Stimulated activated CD4-positive, alpha-beta T cell treated with anti-CD3 and anti-CD28 coated beads, TNF-alpha, amount 100 ng/mL, for 4 hours (primary cell): ENCODE measurements around the gene CCT7.
"Not testable (repeated sequence)": the region's sequence is repeated elsewhere in the genome, so short reads cannot be mapped to it uniquely, and the experiment has no call there.

Experiments used
- DNase-seq, 3 experiments: peaks; one replicate each; pipeline ENCODE4 v3.0.0-alpha.2; 2020; ENCODE audit warnings: low read depth in 3 of 3

CCT7 gene

DNA sequence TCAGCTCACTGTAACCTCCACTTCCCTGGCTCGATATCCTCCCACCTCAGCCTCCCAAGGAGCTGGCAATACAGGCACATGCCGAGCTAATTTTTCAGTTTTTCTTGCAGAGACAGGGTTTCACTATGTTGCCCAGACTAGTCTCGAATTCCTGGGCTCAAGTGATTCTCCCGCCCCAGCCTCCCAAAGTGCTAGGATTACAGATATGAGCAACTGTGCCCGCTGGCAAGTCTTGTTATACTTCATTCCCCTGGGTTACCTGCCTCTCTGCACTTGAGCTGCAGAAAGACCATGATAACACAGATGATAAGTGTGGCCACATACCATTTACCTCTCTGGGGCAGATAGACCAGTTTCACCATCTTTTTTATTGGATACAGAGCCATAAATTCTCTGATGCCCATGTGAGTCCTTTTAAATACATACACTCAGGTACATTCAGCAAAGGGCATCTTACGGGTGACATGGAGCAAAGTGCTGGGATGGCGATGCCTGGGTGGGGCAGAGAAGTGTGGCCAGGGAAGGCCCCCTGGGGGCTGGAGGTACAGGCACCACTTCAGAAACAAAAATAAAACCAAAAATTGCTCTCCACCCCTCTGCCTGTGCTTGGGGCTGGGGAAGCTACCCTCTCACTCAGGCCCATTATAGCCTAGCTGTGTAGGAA lies 20.4 kb downstream of the CCT7 start:
- no peak for DNase-seq

DNA sequence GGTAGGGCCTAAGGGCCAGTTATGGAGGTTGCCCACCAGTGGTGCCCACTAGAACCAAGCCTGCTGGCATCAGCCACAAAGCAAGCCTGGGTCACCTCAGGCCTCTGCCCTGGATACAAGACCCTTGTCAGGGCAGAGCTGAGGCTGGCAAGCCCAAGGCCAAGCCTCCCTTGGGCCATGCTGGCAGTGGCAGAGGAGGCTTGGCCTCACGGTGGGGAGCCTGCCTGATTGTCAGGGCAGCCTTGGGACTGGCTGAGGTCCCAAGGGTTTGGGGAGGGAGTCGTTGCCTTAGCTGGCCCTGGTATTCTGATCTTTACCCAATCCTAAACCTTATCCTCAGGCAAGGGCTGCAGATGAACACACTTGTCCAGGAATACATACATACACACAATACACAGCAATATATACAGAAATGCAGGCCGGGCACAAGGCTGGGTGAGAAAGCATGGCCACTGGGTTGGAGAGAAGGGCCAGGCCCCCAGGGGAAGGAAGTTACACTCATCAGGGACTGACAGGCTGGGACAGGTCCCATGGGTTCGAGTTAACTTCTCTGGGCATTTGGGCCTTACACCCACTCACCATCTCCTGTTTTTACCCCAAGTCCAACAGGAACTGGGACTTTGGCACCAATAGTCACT lies 21.0 kb downstream of the CCT7 start:
- DNase-seq, result no peak

DNA sequence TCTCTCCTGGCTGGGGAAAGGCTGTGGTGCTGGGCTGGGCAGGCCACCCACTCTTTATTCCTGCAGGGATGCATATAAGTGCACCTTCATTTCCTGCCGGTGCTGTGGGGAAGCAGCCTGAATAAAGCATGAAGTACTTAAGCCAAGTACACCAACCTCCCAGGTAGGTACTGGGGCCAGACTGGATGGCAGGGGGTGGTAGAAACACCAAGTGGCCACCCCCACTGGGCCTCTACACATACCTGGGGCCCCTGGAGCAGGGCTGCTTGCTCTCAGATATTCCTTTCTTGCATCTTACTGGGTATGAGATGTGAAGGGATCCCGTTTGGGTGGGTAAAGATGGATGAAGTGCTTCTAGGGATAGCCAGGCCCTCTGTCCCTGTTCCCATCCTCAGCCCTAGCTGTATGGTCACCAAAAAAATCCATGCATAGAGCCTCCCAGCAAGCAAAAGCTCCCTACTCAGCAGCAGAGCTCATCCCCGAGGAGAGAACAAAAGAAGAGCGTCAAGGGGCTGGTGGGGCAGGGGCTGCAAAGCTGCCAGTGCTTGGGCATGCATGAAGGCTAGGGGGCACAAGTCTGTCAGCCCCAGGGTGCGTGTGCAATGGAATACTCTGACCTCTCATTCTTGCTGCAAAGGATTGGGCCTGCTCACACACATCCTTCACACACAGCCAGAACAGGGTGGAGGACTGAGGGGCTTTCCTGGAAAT lies 22.0 kb downstream of the CCT7 start:
- no peak for DNase-seq

DNA sequence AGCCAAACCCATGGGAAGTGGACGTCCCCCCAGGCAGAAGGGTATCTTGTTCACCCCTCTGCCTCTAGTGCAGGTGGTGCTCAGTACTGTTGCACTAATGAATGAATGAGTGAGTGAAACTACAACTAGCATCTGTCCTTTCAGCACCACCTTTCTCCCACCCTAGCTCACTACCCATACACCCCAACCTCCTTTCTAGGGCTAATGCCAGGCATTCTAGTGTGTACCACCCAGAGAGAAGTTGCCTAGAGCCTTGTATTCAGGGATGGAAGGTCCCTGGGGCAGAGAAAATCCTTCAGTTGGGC lies 22.5 kb downstream of the CCT7 start:
- DNase-seq, result no peak

DNA sequence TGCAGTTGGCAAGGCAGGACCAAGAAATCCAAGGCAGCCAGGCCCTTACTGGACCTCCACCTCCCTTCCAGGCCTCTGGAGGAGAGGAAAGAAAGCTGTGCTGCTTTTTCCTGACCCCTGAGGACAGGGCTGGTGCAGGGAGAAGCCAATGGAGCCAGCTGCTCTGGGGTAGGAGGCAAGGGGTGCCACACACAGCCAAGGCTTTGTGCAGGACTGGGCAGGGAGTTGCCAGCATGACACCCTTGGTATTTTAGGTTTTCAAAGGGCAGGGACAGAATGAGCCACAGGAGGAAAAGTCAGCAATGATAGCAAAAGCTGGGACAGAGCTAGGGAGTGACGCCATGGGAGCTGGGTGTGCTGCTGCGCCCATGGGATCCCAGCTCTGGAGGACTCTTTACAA lies 22.9 kb downstream of the CCT7 start:
- DNase-seq, result no peak

DNA sequence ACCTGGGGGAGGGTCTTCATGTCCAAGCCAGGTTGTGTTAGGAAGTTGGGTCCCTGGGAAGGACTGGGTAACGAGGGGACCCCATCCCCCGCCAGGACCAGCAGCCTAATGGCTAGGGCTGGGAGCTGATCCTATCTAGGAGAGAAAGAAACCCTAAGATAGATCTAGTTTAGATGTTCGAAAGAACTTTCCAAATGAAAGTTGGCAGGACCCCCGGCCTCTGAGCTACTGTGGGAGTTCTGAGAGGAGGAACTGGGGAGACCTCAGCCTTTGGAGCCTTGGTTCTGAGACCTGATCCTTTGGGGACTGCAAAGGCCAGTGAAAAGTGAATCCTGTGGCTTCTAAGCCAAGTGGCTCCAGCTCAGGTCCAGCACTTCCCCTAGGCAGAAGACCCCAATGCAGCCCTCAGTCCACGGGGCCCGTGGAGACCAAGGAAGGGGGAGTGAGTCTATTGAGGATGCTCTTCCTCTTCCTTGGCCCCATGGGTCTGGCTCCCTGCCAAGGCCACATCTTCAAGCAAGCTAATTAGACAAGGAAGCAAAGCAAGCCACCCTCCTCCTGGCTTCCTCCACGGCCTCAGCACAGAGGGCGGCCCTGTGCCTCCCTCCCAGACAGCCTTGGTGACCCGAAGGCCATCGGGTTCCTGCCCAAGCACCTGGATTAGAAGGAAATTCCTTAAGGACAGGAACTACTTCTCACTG lies 23.5 kb downstream of the CCT7 start:
- DNase-seq, result no peak

DNA sequence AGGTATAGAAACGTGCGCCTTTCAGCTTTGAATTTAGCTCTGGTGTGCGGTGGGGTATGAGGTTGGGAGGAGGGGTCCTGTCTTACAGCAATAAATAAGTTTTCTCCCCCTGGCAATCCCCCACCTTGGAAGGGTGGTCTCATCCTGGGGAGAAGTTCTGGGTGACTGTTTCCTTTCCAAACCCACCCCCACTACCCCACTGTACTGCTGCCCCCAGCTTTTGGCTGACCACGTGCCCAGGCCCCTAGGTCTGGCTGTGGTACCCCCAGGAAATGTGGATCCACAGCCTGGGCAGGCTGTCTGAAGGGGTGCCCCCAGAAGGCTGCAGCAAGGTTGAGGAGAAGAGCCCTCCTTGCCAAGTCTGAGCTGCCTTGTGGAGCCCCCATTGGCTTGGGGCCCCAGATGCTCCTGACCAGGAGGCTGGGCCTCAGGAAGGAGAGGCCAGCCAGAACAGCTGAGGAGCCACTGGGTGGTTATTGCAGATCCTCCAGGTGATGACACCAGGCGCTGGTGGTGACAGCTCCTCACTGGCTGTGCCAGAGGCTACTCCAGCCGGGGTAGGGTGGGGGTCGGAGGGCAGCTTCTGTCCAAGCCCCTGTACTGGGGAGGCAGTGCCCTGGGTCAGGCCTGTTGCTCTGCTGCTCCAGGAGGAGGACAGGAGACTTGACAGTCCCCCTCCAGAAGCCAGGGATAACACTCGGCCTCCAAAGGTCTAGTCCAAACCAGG lies 24.2 kb downstream of the CCT7 start:
- DNase-seq, result no peak

DNA sequence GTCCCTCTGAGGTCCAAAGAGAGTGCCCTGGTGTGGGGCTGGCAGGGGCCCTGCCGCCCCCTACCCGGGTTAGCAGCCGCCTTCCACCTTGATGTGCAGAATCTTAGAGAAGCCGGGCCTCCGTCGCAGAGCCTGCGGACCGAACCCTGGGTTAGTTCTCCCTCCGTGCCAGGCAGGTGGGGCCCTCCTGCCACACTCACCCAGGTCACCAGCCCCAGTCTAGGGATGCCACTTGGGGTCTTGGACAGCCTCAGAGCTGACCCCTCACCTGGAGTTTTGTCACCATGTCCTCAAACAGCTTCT lies 24.8 kb downstream of the CCT7 start:
- no peak for DNase-seq

DNA sequence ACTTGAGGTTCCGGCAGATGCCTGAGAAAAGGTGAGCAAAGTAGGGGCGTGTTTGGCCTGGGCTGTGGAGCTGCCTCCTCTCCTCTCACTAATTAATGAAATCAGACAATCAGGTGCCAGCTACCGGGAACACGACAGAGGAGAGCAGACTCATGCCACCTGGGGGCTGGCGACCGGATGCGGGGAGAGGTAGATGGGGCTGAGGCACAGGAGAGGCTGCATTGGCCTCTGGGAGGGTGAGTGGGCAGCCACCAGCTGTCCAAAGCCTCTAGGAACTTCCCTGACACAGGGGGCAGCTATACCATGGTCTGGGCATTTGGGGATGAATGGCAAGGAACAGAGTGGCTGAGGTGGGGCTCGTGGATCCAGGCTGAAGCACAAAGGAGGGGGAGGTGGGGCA lies 25.2 kb downstream of the CCT7 start:
- DNase-seq, result no peak

DNA sequence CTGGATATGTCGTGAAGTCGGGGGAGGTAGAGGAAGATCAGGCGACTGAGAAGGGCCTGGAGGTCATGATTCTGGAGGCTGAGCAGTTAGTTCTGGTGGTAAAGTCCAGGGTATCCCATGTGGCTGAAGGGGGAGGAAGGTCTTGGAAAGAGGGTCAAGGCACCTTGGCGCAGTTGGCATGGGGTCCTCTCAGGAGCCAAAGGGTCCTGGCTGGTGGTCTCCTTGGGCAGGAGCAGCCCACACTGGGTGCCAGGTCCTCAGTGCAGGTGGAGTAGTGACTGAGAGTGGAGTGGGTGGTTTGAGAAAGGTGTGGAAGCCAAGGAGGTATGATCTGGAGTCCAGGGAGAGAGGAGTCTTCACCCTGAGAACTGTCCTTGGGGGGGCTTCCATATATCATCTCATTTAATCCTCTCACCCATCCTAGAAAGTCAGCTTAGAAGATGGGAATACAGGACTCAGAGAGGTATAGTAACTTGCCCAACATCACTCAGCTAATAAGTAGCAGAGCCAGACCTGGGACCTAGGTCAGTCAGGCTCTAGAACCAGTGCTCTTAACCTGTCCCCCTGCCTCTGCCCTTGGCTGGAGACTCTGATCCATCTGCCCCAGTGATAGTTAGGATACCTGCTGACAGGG lies 25.7 kb downstream of the CCT7 start:
- DNase-seq, result no peak

DNA sequence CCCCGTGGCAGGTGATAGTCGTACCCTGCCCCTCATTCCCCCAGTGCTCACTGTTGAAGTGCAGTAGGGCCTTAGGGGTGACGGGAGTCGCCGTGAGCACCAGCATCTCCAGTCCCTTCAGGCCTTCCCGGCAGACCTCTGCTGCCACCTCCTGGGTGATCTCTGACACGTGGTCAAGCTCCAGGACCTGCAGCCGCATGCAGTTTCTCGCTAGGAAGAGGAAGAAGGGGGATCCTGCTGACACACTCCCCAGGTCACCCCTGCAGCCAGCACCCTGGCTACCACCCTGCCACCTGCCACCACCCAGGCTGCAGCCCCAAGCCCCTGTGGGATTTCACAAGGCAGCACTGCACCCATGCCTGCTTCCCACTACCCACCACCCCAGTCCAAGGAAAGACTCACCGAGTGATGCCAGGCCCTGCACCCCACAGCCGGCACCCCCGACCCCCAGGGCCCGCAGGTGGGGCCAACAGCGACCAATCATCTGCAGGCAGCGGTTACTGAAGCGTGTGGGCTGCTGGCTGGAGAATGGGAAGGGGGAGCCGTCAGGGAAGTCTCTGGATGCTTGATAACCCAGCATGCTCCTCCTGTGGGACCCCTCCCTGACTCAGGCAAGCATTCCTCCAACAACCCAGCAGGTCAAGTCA lies 26.4 kb downstream of the CCT7 start:
- DNase-seq, result no peak

DNA sequence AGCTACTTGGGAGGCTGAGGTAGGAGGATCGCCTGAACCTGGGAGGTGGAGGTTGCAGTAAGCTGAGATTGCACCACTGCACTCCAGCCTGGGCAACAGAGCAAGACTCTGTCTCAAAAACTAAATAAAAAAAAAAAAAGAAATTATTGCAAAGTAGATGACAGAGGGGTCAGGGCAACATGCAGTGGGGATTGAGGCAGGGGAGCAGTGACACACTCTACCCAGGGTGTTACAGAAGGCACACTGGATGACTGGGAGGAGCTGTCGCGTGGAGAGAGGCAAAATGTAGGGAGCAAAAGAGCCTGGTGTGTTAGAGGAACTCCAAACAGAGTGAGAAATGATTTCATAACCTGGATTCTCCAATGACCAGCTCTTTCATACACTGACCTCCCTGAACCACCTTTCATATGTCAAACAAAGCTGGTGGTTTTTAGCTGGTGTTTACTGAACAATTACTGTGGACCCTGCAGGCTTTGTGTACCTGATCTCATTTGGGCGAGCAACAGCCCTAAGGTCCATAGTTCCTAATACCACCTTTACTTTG lies 28.1 kb downstream of the CCT7 start:
- DNase-seq, result no peak

DNA sequence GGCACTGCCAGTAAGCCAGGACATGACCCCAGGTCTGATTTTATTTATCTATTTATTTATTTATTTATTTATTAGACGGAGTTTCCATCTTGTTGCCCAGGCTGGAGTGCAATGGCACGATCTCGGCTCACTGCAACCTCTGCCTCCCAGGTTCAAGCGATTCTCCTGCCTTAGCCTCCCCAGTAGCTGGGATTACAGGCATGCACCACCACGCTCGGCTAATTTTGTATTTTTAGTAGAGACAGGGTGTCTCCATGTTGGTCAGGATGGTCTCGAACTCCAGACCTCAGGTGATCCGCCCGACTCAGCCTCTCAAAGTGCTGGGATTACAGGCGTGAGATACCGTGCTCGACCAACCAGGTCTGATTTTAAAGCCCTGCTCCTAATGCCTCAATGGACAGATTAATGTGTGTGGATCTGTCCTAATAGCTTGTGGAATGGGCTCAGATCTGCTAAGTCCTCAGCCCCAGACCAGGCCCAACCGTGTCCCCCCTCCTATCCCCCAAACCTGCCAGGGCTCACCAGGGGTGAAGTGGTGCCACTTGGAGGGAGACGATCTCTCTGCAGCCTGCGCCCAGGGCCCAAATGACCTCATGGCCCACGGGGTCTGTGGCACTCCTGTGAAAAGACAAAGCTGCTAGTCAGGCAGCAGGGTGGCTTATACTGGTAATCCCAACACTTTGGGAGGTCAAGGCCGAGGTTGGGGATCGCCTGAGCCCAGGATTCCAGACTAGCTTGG lies 28.8 kb downstream of the CCT7 start:
- DNase-seq, result not testable (repeated sequence)

DNA sequence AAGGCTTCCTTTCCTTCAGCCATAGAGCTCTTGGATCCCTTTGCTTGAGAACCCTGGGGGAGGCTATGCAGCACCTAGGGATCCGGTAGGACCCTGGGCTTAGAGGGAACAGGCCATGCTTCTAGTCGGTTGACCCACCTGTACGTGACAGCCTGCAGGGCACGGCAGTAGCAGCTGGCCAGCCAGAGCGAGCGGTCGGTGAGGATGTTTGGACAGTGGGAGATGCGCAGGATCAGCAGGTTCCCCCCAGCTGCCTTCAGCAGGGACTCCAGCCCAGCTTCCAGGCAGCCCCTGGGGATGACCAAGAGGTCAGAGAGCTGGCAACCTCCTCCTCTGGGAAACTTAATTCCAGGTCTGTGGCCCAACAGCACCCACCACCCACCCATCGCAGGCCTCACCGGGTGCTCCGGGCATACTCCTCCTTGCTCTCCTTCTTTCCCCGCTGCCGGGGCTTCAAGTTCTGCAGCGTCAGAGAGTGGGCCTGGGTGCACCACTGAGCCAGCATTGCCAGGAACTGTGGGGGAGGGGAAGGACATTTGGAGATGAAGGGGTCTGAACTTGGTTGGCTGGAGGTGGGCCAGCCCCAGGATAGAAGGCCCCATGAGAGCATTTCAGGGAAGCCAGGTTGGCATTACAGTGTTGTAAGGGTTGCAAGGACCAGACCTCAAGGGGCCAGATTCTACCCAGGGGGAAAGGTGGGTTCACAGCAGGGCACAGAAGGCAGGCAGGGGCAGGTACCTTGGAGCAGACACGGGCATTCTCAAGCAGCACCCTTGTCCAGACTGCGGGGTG lies 29.6 kb downstream of the CCT7 start:
- no peak for DNase-seq

DNA sequence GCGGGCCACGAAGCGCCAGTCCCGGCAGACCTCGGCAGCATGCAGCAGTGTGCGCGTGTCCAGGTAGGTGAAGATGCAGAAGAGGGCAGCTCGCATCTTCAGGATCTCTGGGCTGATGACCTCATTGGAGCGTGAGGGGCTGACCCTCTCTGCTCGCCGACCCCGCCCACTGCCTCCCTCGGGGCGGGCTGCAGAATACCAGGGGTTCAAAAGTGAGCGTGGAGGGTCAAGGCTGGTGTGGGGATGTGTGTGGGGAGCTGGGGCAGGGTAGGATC lies 30.2 kb downstream of the CCT7 start:
- DNase-seq, result no peak

DNA sequence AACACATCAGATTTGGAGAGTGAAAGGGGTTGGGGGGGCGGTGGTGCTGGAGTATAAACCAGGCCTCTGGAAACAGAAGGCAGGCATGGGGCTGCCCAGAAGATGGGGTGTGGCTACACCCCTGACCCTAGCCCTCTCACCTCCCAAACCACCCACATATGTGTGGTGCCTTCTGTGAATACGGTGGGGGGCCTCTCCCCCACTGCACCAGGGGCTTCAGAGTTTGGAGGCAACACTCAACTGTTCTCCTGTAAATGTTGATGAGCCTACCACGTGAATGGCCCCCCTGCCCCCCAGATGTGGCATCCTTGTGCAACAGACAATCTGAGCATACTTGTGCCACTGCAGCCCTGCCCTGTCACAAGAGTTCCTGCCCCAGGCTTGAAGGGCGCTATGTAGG lies 30.7 kb downstream of the CCT7 start:
- no peak for DNase-seq

DNA sequence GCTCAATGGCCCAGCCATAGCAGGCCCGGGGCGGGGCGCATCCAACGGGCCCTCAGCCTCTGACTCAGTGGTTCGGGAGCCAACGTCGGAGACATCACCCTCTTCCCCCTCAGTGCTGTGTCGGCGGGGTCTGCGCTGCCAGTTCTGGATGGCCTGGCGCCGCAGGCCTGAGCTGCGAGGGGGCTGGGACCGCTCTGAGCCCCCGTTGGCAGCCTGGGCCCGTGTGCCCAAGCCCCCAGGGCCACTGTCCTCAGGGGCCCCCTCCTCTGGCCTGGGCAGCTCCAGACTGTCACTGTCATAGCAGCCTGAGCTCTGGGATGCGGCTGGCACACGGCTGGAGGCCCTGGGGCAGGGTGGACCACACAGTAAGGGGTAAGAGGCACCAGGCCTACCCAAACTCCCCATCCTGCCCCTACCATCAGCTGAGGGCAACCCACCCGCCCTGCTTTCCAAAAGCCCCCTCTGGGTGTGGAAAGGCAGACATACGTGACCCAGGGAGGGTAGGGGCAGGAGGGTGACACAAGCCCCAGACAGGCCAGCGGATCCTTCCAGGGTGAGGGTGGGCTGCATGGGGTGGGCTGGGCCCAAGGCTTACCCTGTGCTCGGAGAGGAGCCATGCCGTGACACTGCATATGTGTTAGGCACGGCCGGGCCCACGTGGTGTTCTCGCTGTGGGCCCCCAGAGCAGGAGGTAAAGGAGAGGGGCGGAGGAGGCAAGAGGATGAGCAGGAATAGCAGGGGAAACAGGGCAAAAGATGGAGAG lies 31.4 kb downstream of the CCT7 start:
- DNase-seq, result no peak

DNA sequence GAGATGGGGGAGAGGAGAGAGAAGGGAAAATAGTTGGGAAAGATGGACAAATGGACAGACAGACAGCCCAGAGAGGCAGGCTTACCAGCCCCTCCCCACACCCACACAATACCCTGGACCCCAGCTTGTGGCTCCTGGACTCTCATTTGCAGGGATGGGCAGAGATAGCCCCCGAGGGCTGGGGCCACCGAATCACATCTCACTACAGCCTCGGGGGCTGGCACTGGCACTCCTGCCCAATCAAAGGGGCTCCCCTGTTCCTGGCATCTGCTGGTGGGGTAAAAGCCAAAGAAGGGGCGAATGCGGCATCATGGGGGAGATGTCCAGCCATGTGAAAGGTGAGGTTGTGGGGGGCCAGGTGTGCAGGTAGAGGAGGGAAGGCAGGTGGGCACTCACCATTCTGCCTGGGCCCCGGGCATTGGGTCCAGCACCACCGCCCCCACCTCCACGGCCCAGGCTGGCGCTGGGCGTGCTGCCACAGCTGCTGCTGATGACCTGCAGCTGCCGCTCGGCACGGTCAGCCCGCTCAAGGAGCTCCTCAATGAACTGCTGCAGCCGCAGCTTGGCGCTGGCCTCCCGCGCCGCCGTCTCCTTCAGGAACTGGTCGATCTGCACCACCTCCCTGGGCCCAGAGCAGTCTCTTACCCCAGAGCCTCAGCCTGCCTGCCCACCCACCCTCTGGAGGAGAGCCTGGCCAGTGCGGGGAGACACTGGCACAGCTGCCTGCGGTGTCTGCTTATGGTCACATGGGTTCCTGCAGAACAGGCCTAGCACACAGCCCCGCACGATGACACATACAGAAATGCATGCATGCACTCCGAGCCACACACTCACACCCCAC lies 32.2 kb downstream of the CCT7 start:
- no peak for DNase-seq
